Measurements from ENCODE around the gene IL6. TPM values are rescaled to one million over a fixed set of nuclear protein-coding genes. Genes with fewer than 3 reads are reported as not detected.

Gene IL6
- total and polyA plus RNA-seq, 2 of the 8 experiments (the other 6 are each of a cell fraction or from before 2014, with no cell fraction given): 0.12 to 0.41 TPM

GRCh38 chr7:22776964-22777363 is 50.0 kb downstream of the IL6 start (continued):
- TF ChIP-seq CHD7 (IDR thresholded peaks at IDR 0.05; ENCODE audit: insufficient replicate concordance, low read length) (no peak), TAF7 (optimal IDR thresholded peaks at IDR 0.05; ENCODE audit: borderline replicate concordance, low read depth, low read length) (no peak)
